ENCODE measurements around the gene PDCD7.

Gene PDCD7

DNA sequence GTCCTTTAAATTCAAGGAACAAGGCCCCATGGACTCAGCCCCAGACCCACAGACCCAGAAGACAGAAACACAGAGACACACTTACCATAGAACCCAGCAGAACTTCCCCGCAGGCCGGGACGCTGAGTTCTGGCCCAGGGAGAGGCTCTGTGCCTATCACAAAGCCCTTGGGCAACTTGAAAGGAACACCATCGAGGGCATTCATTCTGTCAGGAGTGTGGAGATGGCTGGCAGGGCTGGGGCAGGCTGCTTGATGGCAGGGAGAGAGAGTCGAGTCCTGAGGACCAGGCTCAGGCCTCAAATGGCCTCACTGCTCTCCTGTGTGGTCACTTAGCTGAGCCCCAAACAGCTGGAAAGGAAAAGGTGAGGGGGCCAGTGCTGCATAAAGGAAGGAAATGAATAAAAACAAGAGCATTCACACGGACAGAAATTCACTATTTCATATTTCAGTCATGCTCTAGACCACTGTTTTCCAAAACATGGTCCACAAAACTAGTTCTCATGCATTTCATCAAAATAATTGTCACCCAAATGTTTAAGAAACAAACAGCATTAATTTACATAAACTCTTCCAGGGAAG lies 27.5 kb downstream of the PDCD7 start:
- Histone ChIP-seq H3K36me3 (ENCODE audit: low read depth) (peaks cover 17% of the 10 kb centered on the region; the same call in 1 of the 2 replicates), H3K27ac (ENCODE audit: poor library complexity, severe bottlenecking) (no peak overlapping the region), H3K27me3 (ENCODE audit: insufficient read depth, poor library complexity, severe bottlenecking) (no peaks in the 10 kb centered on the region), H3K4me1 (ENCODE audit: insufficient read depth, poor library complexity, severe bottlenecking) (no peaks in the 10 kb centered on the region), H3K9me3 (ENCODE audit: severe bottlenecking) (no peaks in the 10 kb centered on the region), H3K4me3 (ENCODE audit: severe bottlenecking) (no peak overlapping the region)
- DNase-seq (ENCODE audit: low spot score) (peak; percentile 42), ATAC-seq (ENCODE audit: low read depth) (no peak)
- TF ChIP-seq, protein P1, sequence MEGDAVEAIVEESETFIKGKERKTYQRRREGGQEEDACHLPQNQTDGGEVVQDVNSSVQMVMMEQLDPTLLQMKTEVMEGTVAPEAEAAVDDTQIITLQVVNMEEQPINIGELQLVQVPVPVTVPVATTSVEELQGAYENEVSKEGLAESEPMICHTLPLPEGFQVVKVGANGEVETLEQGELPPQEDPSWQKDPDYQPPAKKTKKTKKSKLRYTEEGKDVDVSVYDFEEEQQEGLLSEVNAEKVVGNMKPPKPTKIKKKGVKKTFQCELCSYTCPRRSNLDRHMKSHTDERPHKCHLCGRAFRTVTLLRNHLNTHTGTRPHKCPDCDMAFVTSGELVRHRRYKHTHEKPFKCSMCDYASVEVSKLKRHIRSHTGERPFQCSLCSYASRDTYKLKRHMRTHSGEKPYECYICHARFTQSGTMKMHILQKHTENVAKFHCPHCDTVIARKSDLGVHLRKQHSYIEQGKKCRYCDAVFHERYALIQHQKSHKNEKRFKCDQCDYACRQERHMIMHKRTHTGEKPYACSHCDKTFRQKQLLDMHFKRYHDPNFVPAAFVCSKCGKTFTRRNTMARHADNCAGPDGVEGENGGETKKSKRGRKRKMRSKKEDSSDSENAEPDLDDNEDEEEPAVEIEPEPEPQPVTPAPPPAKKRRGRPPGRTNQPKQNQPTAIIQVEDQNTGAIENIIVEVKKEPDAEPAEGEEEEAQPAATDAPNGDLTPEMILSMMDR (IDR thresholded peaks at IDR 0.05; ENCODE audit: poor library complexity, severe bottlenecking): no peak

DNA sequence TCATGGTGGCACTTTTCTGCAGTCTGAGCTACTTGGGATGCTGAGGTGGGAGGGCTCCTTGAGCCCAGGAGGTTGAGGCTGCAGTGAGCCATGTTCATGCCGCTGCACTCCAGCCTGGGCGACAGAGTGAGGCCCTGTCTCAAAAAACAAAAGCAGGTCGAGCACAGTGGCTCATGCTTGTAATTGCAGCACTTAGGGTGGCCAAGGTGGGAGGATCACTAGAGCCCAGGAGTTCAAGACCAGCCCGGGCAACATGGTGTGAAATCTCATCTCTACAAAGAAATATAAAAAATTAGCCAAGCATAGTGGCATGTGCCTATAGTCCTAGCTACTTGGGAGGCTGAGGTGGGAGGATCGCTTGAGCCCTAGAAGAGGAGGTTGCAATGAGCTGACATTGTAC lies 28.6 kb downstream of the PDCD7 start:
- H3K27me3 ChIP-seq (ENCODE audit: insufficient read depth, poor library complexity, severe bottlenecking): no peaks in the 10 kb centered on the region
- no peaks in the 10 kb centered on the region for H3K4me1 ChIP-seq (ENCODE audit: insufficient read depth, poor library complexity, severe bottlenecking)
- DNase-seq (ENCODE audit: low spot score) (peak; percentile 35), ATAC-seq (ENCODE audit: low read depth) (no peak)
- H3K9me3 ChIP-seq (ENCODE audit: severe bottlenecking): no peaks in the 10 kb centered on the region
- H3K4me3 ChIP-seq (ENCODE audit: severe bottlenecking): no peak overlapping the region
- TF ChIP-seq, protein P1 (IDR thresholded peaks at IDR 0.05; ENCODE audit: poor library complexity, severe bottlenecking): no peak
- peaks cover 17% of the 10 kb centered on the region; the same call in 1 of the 2 replicates for H3K36me3 ChIP-seq (ENCODE audit: low read depth)
- H3K27ac ChIP-seq (ENCODE audit: poor library complexity, severe bottlenecking): no peak overlapping the region

DNA sequence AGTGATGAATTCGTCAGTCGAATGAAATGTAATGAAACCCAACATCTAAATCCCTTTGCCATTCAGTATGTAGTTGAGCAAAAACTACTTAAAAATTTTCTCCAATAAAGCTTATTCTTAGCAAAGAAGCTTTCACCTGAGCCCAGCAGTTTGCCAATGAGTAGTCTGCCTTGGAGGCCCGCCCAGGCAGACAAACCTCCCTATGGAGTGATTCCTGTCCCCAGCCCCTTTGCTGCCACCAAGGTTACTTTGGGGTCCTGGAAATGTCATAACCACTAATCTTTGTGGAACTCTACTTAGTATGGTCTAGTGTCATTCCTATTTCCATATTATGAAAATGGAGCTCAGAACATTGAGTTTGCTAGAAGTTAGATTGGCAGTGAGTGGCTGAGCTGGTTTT lies 30.7 kb downstream of the PDCD7 start:
- H3K36me3 ChIP-seq (ENCODE audit: low read depth): peaks cover 33% of the 10 kb centered on the region
- H3K4me1 ChIP-seq (ENCODE audit: insufficient read depth, poor library complexity, severe bottlenecking): no peaks in the 10 kb centered on the region
- ATAC-seq (ENCODE audit: low read depth): no peak
- peak; percentile 38 for DNase-seq (ENCODE audit: low spot score)
- H3K27me3 ChIP-seq (ENCODE audit: insufficient read depth, poor library complexity, severe bottlenecking): no peaks in the 10 kb centered on the region
- TF ChIP-seq, protein P1 (IDR thresholded peaks at IDR 0.05; ENCODE audit: poor library complexity, severe bottlenecking): no peak
- no peak overlapping the region for H3K27ac ChIP-seq (ENCODE audit: poor library complexity, severe bottlenecking)
- H3K9me3 ChIP-seq (ENCODE audit: severe bottlenecking): no peaks in the 10 kb centered on the region
- no peak overlapping the region for H3K4me3 ChIP-seq (ENCODE audit: severe bottlenecking)

DNA sequence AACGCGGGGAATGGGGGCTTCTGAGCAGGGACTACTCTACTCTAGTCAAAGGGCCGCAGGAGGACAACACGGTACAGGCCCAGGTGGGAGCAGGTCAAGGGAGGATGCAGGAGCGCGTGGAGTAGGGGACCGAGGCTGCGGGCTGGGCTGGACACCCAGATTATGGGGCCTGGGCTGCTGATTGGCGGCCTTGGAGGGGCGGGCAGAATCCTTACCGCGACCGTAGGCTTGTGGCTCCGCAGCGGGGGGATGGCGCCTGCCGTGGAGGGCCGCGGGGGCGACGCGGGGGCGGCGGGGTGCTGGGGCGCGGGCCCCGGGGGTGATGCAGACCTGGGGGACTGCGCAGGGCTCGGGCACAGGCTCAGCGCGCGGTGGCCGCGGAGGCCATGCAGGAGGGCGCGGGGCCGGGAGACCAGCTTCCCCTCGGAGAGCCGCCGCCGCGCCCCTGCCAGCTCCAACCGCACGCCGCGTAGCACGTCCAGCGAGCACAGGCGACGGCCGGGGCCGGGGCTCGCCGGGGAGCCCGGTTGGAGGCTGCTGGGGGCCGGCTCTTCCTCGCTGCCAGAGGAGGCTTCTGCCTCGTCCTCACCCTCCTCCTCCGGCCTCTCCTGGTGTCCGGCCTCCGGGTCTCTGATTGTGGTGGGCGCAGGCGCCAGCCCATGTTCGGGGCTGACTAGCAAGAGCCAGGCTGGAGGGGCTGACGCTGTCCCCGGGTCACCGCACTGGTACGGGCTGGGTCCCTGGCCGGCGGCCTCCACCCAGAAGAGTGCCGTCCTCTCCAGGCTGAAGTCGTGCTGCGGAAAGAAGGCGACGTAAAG lies 31.5 kb downstream of the PDCD7 start:
- TF ChIP-seq, protein P1 (IDR thresholded peaks at IDR 0.05; ENCODE audit: poor library complexity, severe bottlenecking): peak; percentile 44
- no peak for ATAC-seq (ENCODE audit: low read depth)
- Histone ChIP-seq H3K27ac (ENCODE audit: poor library complexity, severe bottlenecking) (no peak overlapping the region), H3K9me3 (ENCODE audit: severe bottlenecking) (no peaks in the 10 kb centered on the region), H3K4me1 (ENCODE audit: insufficient read depth, poor library complexity, severe bottlenecking) (no peaks in the 10 kb centered on the region), H3K36me3 (ENCODE audit: low read depth) (peaks cover 33% of the 10 kb centered on the region), H3K27me3 (ENCODE audit: insufficient read depth, poor library complexity, severe bottlenecking) (no peaks in the 10 kb centered on the region), H3K4me3 (ENCODE audit: severe bottlenecking) (no peak overlapping the region)
- DNase-seq (ENCODE audit: low spot score): peak; percentile 72

All from RWPE2 (cell line).